ENCODE data around the gene MEIOB. TPM values are rescaled to one million over a fixed set of nuclear protein-coding genes. Genes with fewer than 3 reads are reported as not detected.
"Not testable (repeated sequence)": the region's sequence is repeated elsewhere in the genome, so short reads cannot be mapped to it uniquely, and the experiment has no call there.

MEIOB gene
- total RNA-seq, 1 experiment from 2014 or later: 0.62 TPM

DNA sequence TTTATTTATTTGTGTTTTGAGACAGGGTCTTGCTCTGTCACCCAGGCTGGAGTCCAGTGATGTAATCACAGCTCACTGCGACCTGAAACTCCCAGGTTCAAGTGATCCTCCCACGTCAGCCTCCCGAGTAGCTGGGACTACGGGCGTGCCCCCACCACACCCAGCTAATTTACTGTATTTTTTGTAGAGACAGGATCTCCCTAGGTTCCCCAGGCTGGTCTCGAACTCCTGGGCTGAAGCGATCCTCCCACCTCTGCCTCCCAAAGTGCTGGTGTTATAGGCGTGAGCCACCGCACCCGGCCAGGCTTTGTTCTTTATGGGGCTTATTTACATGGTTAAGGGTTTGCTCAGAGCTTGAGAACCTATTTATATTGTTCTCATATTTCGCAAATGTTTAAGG, 5.8 kb upstream of the MEIOB start:
- Histone ChIP-seq H3K27me3 (replicated peaks; ENCODE audit: insufficient read depth, low read depth, low read length, poor library complexity) (peaks cover 23% of the 10 kb centered on the region), H3K27ac (ENCODE audit: low read depth, low read length, poor library complexity, severe bottlenecking) (no peak overlapping the region), H3K4me3 (ENCODE audit: low read depth, low read length, poor library complexity, severe bottlenecking) (no peak overlapping the region), H3K36me3 (ENCODE audit: insufficient read depth, low read length, poor library complexity, severe bottlenecking) (no peaks in the 10 kb centered on the region), H3K9me3 (ENCODE audit: low read depth, low read length, poor library complexity, severe bottlenecking) (no peaks in the 10 kb centered on the region), H3K4me1 (ENCODE audit: insufficient read depth, low read length, poor library complexity, severe bottlenecking) (no peaks in the 10 kb centered on the region)
- no TSS peak for BruUV-seq (replicated peaks)
- CTCF ChIA-PET: no interaction called here
- TF ChIP-seq, protein P1, sequence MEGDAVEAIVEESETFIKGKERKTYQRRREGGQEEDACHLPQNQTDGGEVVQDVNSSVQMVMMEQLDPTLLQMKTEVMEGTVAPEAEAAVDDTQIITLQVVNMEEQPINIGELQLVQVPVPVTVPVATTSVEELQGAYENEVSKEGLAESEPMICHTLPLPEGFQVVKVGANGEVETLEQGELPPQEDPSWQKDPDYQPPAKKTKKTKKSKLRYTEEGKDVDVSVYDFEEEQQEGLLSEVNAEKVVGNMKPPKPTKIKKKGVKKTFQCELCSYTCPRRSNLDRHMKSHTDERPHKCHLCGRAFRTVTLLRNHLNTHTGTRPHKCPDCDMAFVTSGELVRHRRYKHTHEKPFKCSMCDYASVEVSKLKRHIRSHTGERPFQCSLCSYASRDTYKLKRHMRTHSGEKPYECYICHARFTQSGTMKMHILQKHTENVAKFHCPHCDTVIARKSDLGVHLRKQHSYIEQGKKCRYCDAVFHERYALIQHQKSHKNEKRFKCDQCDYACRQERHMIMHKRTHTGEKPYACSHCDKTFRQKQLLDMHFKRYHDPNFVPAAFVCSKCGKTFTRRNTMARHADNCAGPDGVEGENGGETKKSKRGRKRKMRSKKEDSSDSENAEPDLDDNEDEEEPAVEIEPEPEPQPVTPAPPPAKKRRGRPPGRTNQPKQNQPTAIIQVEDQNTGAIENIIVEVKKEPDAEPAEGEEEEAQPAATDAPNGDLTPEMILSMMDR (conservative IDR thresholded peaks at IDR 0.05; ENCODE audit: low read depth, low read length): no peak
- no peak for TF ChIP-seq EZH2 (IDR thresholded peaks at IDR 0.05; ENCODE audit: borderline replicate concordance, low read depth, low read length, poor library complexity, severe bottlenecking)
- POLR2A ChIA-PET (ENCODE audit: low non-redundant PET): no interaction called here
- intact Hi-C loops (cut with micrococcal nuclease; ENCODE audit: unreplicated experiment): no loop called here
- no peak for DNase-seq (ENCODE audit: low spot score)

DNA sequence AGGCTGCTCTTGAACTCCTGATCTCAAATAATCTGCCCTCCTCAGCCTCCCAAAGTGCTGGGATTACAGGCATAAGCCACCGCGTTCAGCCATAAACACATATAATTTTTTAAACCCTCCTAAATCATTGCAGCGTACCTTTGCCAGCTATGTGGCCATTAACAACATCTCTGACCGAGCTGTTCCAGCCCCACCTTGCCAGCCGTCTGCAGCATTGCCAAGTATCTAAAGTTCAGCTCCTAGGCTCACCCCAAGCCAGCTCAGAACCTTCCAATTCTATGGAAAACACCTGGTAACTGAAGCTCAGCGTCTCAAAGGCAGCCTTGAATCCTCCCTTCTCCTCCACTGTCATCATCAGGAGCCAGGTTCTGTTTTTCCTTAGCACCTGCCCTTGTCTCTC, 5.1 kb upstream of the MEIOB start:
- no peaks in the 10 kb centered on the region for H3K9me3 ChIP-seq (ENCODE audit: low read depth, low read length, poor library complexity, severe bottlenecking)
- peaks cover 23% of the 10 kb centered on the region for H3K27me3 ChIP-seq (replicated peaks; ENCODE audit: insufficient read depth, low read depth, low read length, poor library complexity)
- no peaks in the 10 kb centered on the region for H3K4me1 ChIP-seq (ENCODE audit: insufficient read depth, low read length, poor library complexity, severe bottlenecking)
- DNase-seq (ENCODE audit: low spot score): no peak
- H3K36me3 ChIP-seq (ENCODE audit: insufficient read depth, low read length, poor library complexity, severe bottlenecking): no peaks in the 10 kb centered on the region
- no peak overlapping the region for H3K4me3 ChIP-seq (ENCODE audit: low read depth, low read length, poor library complexity, severe bottlenecking)
- TF ChIP-seq, protein P1 (conservative IDR thresholded peaks at IDR 0.05; ENCODE audit: low read depth, low read length): no peak
- no peak for TF ChIP-seq EZH2 (IDR thresholded peaks at IDR 0.05; ENCODE audit: borderline replicate concordance, low read depth, low read length, poor library complexity, severe bottlenecking)
- H3K27ac ChIP-seq (ENCODE audit: low read depth, low read length, poor library complexity, severe bottlenecking): no peak overlapping the region
- no TSS peak for BruUV-seq (replicated peaks)
- POLR2A ChIA-PET (ENCODE audit: low non-redundant PET): no interaction called here
- intact Hi-C loops (cut with micrococcal nuclease; ENCODE audit: unreplicated experiment): no loop called here
- CTCF ChIA-PET: no interaction called here

DNA sequence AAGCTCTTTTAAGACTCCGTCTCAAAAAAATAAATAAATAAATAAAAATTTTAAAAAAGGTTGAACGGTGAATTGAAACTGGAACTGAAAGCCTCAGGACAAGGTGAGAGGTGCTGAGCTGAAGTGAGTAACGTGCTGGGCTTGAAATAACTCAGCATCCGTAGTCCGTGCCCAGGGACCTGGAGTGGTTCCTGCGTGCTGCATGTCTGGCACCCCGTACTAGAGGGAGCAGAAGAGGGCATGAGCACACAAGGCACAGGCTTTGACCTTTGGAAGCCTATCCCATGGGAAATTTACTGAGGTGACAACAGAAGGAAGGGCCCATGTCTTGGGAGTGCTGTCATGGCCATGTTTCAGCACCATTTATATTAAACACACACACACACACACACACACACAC, 4.5 kb upstream of the MEIOB start:
- TF ChIP-seq EZH2 (IDR thresholded peaks at IDR 0.05; ENCODE audit: borderline replicate concordance, low read depth, low read length, poor library complexity, severe bottlenecking): no peak
- TF ChIP-seq, protein P1 (conservative IDR thresholded peaks at IDR 0.05; ENCODE audit: low read depth, low read length): no peak
- no peaks in the 10 kb centered on the region for H3K36me3 ChIP-seq (ENCODE audit: insufficient read depth, low read length, poor library complexity, severe bottlenecking)
- CTCF ChIA-PET: interaction anchor here (0.6 kb wide), 1 partner anchor 264 kb away, joined by 3 read pairs; no protein-coding TSS in a partner anchor
- no TSS peak for BruUV-seq (replicated peaks)
- DNase-seq (ENCODE audit: low spot score): no peak
- no peak overlapping the region for H3K27ac ChIP-seq (ENCODE audit: low read depth, low read length, poor library complexity, severe bottlenecking)
- no peak overlapping the region for H3K4me3 ChIP-seq (ENCODE audit: low read depth, low read length, poor library complexity, severe bottlenecking)
- intact Hi-C loops (cut with micrococcal nuclease; ENCODE audit: unreplicated experiment): no loop called here
- POLR2A ChIA-PET (ENCODE audit: low non-redundant PET): interaction anchor here (0.7 kb wide), 1 partner anchor 318 kb away, joined by 4 read pairs; no protein-coding TSS in a partner anchor
- peaks cover 23% of the 10 kb centered on the region for H3K27me3 ChIP-seq (replicated peaks; ENCODE audit: insufficient read depth, low read depth, low read length, poor library complexity)
- no peaks in the 10 kb centered on the region for H3K9me3 ChIP-seq (ENCODE audit: low read depth, low read length, poor library complexity, severe bottlenecking)
- no peaks in the 10 kb centered on the region for H3K4me1 ChIP-seq (ENCODE audit: insufficient read depth, low read length, poor library complexity, severe bottlenecking)

DNA sequence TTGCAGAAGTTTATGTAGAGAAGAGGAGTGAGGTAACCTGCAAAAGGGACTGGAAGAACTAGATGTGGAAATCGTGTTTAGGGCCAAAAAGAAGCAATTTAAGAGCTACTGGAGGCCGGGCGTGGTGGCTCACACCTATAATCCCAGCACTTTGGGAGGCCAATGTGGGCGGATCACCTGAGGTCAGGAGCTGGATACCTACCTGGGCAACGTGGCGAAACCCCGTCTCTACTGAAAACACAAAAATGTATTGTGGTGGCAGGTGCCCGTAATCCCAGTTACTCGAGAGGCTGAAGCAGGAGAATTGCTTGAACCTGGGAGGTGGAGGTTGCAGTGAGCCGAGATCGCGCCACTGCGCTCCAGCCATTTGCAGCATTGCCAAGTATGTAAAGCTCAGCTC, 4.1 kb upstream of the MEIOB start:
- ChIA-PET POLR2A (ENCODE audit: low non-redundant PET) (interaction anchor here (0.7 kb wide), 1 partner anchor 319 kb away, joined by 4 read pairs; no protein-coding TSS in a partner anchor), CTCF (interaction anchor here (0.6 kb wide), 2 partner anchors 265 to 344 kb away, joined by 3 read pairs; no protein-coding TSS in a partner anchor)
- H3K27ac ChIP-seq (ENCODE audit: low read depth, low read length, poor library complexity, severe bottlenecking); BruUV-seq (replicated peaks); intact Hi-C loops (cut with micrococcal nuclease; ENCODE audit: unreplicated experiment); DNase-seq (ENCODE audit: low spot score); H3K9me3 ChIP-seq (ENCODE audit: low read depth, low read length, poor library complexity, severe bottlenecking); H3K36me3 ChIP-seq (ENCODE audit: insufficient read depth, low read length, poor library complexity, severe bottlenecking); H3K4me3 ChIP-seq (ENCODE audit: low read depth, low read length, poor library complexity, severe bottlenecking); H3K4me1 ChIP-seq (ENCODE audit: insufficient read depth, low read length, poor library complexity, severe bottlenecking): not testable (repeated sequence)
- peaks cover 23% of the 10 kb centered on the region for H3K27me3 ChIP-seq (replicated peaks; ENCODE audit: insufficient read depth, low read depth, low read length, poor library complexity)
